Spleen (tissue), 11 donors: ENCODE measurements around the gene LRP1B. TPM values are rescaled to one million over a fixed set of nuclear protein-coding genes. Genes with fewer than 3 reads are reported as not detected.

ENCODE experiments used
- DNase-seq: peaks from one replicate; pipeline ENCODE4 v3.0.0-alpha.2; 2020
- H3K27ac ChIP-seq, 8 donors: fragments of 200-600 bp; sonication (generic) in 7 of 8; 1 replicate in 4 of 8; 2 replicates in 4 of 8; pipeline versions ENCODE4 v1.5.0 to v1.8.0; 2016 to 2021; ENCODE audit warnings: inconsistent platforms in 4 of 8, mild to moderate bottlenecking in 4 of 8, moderate library complexity in 1 of 8
- H3K27me3 ChIP-seq, 7 donors: fragments of 200-600 bp; sonication (generic) in 6 of 7; replicated peaks in 1 of 7; 1 replicate in 4 of 7; 2 replicates in 3 of 7; pipeline versions ENCODE4 v1.5.0 to v1.8.0; 2016 to 2021; ENCODE audit warnings: inconsistent platforms in 3 of 7, mild to moderate bottlenecking in 1 of 7
- H3K36me3 ChIP-seq, 6 donors: fragments of 200-600 bp; sonication (generic) in 5 of 6; 1 replicate in 4 of 6; 2 replicates in 2 of 6; pipeline versions ENCODE4 v1.5.0 to v1.8.0; 2016 to 2021; ENCODE audit warnings: inconsistent platforms in 2 of 6
- H3K4me1 ChIP-seq, 6 donors: fragments of 200-600 bp; sonication (generic) in 5 of 6; 1 replicate in 3 of 6; 2 replicates in 3 of 6; pipeline versions ENCODE4 v1.5.0 to v1.8.0; 2016 to 2021; ENCODE audit warnings: inconsistent platforms in 3 of 6
- H3K4me3 ChIP-seq, 8 donors: fragments of 200-600 bp; sonication (generic) in 7 of 8; 1 replicate in 4 of 8; 2 replicates in 4 of 8; pipeline versions ENCODE4 v1.5.0 to v1.8.0; 2016 to 2021; ENCODE audit warnings: inconsistent platforms in 4 of 8, mild to moderate bottlenecking in 4 of 8, moderate library complexity in 2 of 8
- H3K9me3 ChIP-seq, 8 donors: fragments of 200-600 bp; sonication (generic) in 7 of 8; 1 replicate in 4 of 8; 2 replicates in 4 of 8; pipeline versions ENCODE4 v1.5.0 to v1.8.0; 2016 to 2021; ENCODE audit warnings: inconsistent platforms in 4 of 8
- POLR2A ChIP-seq, 3 donors: fragments of 450-650 bp; IDR thresholded peaks; one replicate each; pipeline ENCODE4 v1.5.1; 2017; ENCODE audit warnings: antibody characterized with exemption in 3 of 3, mild to moderate bottlenecking in 1 of 3
- POLR2AphosphoS5 ChIP-seq, 3 donors: sonication (generic); formaldehyde crosslinking; IDR thresholded peaks; one replicate each; pipeline ENCODE4 v1.5.1; 2017; ENCODE audit warnings: antibody characterized with exemption in 3 of 3
- WGBS, 5 donors: extraction: QIAGEN DNeasy Blood & Tissue Kit in 3 of 5; methylation state at CpG; one replicate each; pipeline versions ENCODE4 v1.1.5 to v1.1.7; 2013 to 2018; 5-methylcytosine and 5-hydroxymethylcytosine counted together
- intact Hi-C: fragments of 100-400 bp; cut with DNase I; formaldehyde crosslinking; loops from one replicate; pipeline ENCODE4 v1.15.0; 2023; ENCODE audit warnings: low total_unique reads
- polyA plus RNA-seq, 3 donors: library from polyadenylated mRNA; stranded (reverse); fragments of 200-250 nt; gene quantifications; one replicate each; pipeline ENCODE4 v1.2.1, GENCODE V29; 2013
- total RNA-seq, 7 donors: library from RNA; depleted of rRNA in 3 of 7; stranded (reverse); fragments of >200 nt in 3 of 7; fragmentation: NEBNext Ultra II Directional in 4 of 7; extraction: Animal tissue kit (Norgen Biotek cat#: 25700) in 4 of 7; gene quantifications; one replicate each; pipeline versions ENCODE4 v1.1.0 to v1.2.1, GENCODE V29; 2016 to 2021
- TF ChIP-seq, protein P1 (sequence below), 11 experiments: fragments of 200-600 bp in 7 of 11; fragments of 450-650 bp in 4 of 11; sonication (generic) in 4 of 11; IDR thresholded peaks in 8 of 11; conservative IDR thresholded peaks in 3 of 11; 1 replicate in 7 of 11; 2 replicates in 4 of 11; pipeline versions ENCODE4 v1.4.0 to v1.8.0; 2016 to 2021; ENCODE audit warnings: antibody characterized with exemption in 11 of 11, inconsistent platforms in 4 of 11, mild to moderate bottlenecking in 1 of 11
- donor health status: healthy with polysubstance abuse.
- donor health status: DM: no; HTN: no; CAD: no; lungs with moderate emphysema.
- donor health status: DM: no; HTN: no; CAD: no.
- donor health status: Bipolar disorder and iron deficiency.
- donor health status: healthy.
- donor health status: DM: no; HTN: no; CAD: no.
- donor health status: DM: yes; HTN: yes; CAD: no.

LRP1B gene
- total and polyA plus RNA-seq, 10 donors, result 0.02 to 0.85 (median 0.08) TPM; not detected in 2

DNA sequence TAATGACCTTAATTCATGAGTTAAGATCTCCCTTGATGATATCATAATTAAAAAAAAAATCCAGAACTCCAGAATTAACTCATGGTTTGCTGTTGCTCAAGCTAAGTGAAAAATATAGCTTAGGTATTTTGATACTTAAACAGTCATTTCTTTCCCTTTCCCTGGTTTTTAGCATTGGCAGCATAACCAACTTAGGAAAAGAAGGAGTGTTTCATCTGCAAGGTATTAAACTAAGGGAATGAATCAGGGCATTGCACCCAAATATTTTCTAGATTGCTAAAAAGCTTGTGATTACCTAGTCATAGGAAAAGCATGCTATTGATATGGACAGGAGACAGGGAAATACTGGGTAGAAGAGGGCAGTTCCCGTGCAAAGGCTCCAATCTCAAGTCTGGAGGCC, 207.2 kb downstream of the LRP1B start:
- H3K9me3 ChIP-seq, result peaks cover 0 to 4% (median 0%) of the 10 kb centered on the region in 8 donors
- WGBS, 5 donors, result 50 to 82% (median 72%) methylated on average over 1 of the region's 1 CpG
- no peak overlapping the region for H3K4me3 ChIP-seq
- no peak for DNase-seq
- H3K36me3 ChIP-seq, result no peaks in the 10 kb centered on the region
- no peaks in the 10 kb centered on the region for H3K4me1 ChIP-seq
- no peaks in the 10 kb centered on the region for H3K27me3 ChIP-seq
- intact Hi-C loops, result no loop called here
- TF ChIP-seq, protein P1, sequence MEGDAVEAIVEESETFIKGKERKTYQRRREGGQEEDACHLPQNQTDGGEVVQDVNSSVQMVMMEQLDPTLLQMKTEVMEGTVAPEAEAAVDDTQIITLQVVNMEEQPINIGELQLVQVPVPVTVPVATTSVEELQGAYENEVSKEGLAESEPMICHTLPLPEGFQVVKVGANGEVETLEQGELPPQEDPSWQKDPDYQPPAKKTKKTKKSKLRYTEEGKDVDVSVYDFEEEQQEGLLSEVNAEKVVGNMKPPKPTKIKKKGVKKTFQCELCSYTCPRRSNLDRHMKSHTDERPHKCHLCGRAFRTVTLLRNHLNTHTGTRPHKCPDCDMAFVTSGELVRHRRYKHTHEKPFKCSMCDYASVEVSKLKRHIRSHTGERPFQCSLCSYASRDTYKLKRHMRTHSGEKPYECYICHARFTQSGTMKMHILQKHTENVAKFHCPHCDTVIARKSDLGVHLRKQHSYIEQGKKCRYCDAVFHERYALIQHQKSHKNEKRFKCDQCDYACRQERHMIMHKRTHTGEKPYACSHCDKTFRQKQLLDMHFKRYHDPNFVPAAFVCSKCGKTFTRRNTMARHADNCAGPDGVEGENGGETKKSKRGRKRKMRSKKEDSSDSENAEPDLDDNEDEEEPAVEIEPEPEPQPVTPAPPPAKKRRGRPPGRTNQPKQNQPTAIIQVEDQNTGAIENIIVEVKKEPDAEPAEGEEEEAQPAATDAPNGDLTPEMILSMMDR (IDR thresholded peaks at IDR 0.05 in 8 of 11, conservative IDR thresholded peaks at IDR 0.05 in 3 of 11), result no peak
- TF ChIP-seq POLR2A (IDR thresholded peaks at IDR 0.05) (no peak), POLR2AphosphoS5 (IDR thresholded peaks at IDR 0.05) (no peak)
- no peak overlapping the region for H3K27ac ChIP-seq

DNA sequence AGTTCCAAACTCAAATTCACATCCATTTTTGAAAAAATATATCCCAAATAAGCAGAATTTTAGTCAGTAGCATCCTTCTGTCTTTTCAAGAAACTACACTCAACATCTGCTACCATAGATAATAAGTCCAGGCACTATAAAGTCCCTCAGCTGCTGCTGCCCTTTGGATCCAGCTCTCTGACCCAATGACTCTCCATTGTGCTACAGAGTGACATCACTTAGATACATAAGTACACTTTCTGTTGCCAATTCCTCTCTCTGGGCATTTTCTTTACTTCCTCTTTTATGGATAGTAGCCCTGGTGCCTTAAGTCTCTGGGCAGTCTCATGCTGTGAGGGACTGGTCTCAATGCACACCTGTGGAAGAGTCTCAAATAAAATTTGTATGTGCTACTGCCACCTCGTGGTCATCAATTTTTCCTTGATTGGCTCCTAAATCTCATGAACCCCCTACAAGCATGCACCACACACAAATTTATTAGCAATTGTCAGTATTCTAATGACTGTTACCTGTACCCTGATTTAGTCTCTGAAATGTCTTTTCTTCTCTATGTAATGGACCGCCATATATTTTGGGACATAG, 219.2 kb downstream of the LRP1B start:
- TF ChIP-seq, protein P1 (IDR thresholded peaks at IDR 0.05 in 8 of 11, conservative IDR thresholded peaks at IDR 0.05 in 3 of 11), result peak in 1 of 11 experiments; percentile 15
- no peak for TF ChIP-seq POLR2AphosphoS5 (IDR thresholded peaks at IDR 0.05)
- DNase-seq, result no peak
- Histone ChIP-seq H3K4me3 (no peak overlapping the region), H3K27ac (no peak overlapping the region), H3K4me1 (no peaks in the 10 kb centered on the region), H3K36me3 (no peaks in the 10 kb centered on the region), H3K9me3 (peaks cover 0 to 15% (median 10%) of the 10 kb centered on the region in 8 donors), H3K27me3 (no peaks in the 10 kb centered on the region)
- intact Hi-C loops, result no loop called here
- WGBS, 5 donors, result 38 to 51% (median 41%) methylated on average over 2 of the region's 2 CpGs

DNA sequence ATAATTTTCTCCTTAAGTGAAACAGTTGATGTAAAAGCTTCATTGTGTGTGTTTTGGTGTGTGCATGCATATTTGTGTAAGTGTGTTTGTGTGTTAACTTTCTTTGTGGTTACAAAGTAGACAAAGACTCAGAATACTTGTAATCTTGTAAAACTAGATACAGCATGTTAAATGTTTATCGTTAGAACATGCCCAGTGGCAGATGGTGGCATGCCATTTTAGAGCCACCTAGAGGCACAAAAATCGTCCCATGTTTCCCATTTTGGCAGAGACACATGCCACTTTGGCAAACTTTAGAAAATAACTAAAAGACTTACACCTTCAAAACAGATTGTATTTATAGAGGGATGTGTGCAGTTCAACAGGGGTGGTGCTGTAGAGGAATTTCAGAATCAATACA, 224.1 kb downstream of the LRP1B start:
- Histone ChIP-seq H3K36me3 (no peaks in the 10 kb centered on the region), H3K27me3 (no peaks in the 10 kb centered on the region), H3K27ac (no peak overlapping the region), H3K4me1 (no peaks in the 10 kb centered on the region), H3K9me3 (no peaks in the 10 kb centered on the region), H3K4me3 (no peak overlapping the region)
- WGBS, 5 donors, result 60 to 78% (median 72%) methylated on average over 2 of the region's 2 CpGs
- intact Hi-C loops, result no loop called here
- DNase-seq, result no peak
- TF ChIP-seq, protein P1 (IDR thresholded peaks at IDR 0.05 in 8 of 11, conservative IDR thresholded peaks at IDR 0.05 in 3 of 11), result no peak
- TF ChIP-seq POLR2AphosphoS5 (IDR thresholded peaks at IDR 0.05), result no peak
- TF ChIP-seq POLR2A (IDR thresholded peaks at IDR 0.05), result no peak

DNA sequence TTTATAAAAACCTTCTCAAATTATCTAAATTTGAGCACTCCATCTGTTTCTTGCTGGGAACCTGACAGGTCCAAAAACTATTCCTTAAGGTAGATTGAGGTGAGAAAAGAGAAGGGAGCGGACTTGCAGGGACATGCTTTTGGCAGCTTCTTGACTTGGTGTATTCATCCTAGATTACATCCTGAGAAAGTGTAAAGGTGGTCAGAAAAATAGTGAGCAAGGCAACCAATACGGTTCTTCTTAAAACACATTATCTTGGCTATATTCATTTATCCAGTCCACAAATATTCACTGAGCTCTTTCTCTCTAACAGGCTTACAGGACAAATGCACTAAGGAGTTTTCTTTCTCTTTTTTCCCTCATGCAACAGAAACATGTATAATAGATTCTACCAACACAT, 230.0 kb downstream of the LRP1B start:
- TF ChIP-seq POLR2AphosphoS5 (IDR thresholded peaks at IDR 0.05), result no peak
- TF ChIP-seq POLR2A (IDR thresholded peaks at IDR 0.05), result no peak
- TF ChIP-seq, protein P1 (IDR thresholded peaks at IDR 0.05 in 8 of 11, conservative IDR thresholded peaks at IDR 0.05 in 3 of 11), result no peak
- no peak overlapping the region for H3K4me3 ChIP-seq
- no peaks in the 10 kb centered on the region for H3K36me3 ChIP-seq
- no peaks in the 10 kb centered on the region for H3K9me3 ChIP-seq
- H3K27ac ChIP-seq, result no peak overlapping the region
- WGBS, 5 donors, result 80 to 96% (median 86%) methylated on average over 2 of the region's 2 CpGs
- H3K27me3 ChIP-seq, result no peaks in the 10 kb centered on the region
- H3K4me1 ChIP-seq, result no peaks in the 10 kb centered on the region
- intact Hi-C loops, result no loop called here
- DNase-seq, result no peak
